Testis (tissue), 2 donors: Measurements from ENCODE around the gene CHST8.

ENCODE experiments used
- POLR2A ChIP-seq: fragments of 450-650 bp; IDR thresholded peaks from one replicate; pipeline ENCODE4 v1.6.1; 2017; ENCODE audit warnings: antibody characterized with exemption, mild to moderate bottlenecking, moderate library complexity
- TF ChIP-seq, protein P1 (sequence below), 3 experiments: fragments of 450-650 bp in 2 of 3; fragments of 200-600 bp in 1 of 3; sonication (generic) in 1 of 3; IDR thresholded peaks; one replicate each; pipeline ENCODE4 v1.5.1; 2016 to 2019; ENCODE audit warnings: antibody characterized with exemption in 3 of 3, mild to moderate bottlenecking in 2 of 3, moderate library complexity in 1 of 3

DNA sequence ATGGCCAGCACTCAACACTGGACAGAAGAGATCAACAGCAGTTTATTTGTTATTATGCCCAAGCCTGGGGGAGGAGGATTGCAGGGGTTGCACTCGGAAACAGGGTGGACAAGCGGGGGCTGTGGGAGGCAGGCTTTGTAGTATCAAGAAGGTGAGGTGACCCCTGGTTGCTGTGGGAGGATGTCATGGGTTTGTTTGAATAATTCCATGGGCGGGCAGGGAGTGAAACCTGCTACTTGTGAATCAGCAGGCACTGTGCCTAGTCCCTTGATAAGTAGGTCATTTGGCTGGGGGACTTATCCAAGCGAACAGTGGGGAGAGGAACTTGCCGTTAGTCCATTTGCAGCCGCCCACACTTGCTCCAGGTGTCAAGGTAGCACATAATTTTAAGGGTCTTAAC, 90.5 kb downstream of the CHST8 start:
- TF ChIP-seq, protein P1, sequence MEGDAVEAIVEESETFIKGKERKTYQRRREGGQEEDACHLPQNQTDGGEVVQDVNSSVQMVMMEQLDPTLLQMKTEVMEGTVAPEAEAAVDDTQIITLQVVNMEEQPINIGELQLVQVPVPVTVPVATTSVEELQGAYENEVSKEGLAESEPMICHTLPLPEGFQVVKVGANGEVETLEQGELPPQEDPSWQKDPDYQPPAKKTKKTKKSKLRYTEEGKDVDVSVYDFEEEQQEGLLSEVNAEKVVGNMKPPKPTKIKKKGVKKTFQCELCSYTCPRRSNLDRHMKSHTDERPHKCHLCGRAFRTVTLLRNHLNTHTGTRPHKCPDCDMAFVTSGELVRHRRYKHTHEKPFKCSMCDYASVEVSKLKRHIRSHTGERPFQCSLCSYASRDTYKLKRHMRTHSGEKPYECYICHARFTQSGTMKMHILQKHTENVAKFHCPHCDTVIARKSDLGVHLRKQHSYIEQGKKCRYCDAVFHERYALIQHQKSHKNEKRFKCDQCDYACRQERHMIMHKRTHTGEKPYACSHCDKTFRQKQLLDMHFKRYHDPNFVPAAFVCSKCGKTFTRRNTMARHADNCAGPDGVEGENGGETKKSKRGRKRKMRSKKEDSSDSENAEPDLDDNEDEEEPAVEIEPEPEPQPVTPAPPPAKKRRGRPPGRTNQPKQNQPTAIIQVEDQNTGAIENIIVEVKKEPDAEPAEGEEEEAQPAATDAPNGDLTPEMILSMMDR (IDR thresholded peaks at IDR 0.05), result no peak
- no peak for TF ChIP-seq POLR2A
